ENCODE results near the gene PIGX.

GRCh38 chr3:196677931-196678330 is 34.2 kb upstream of the PIGX start:
- no peak for TF ChIP-seq EZH2 (IDR thresholded peaks at IDR 0.05)
- TF ChIP-seq POLR2AphosphoS5 (IDR thresholded peaks at IDR 0.05; ENCODE audit: borderline replicate concordance, low read depth, low read length), result no peak
- TF ChIP-seq FOXP2 (optimal IDR thresholded peaks at IDR 0.05; ENCODE audit: control extremely low read depth, extremely low read length, insufficient read depth), result no peak
